ENCODE results near the gene FAM83C. TPM values are rescaled to one million over a fixed set of nuclear protein-coding genes. Genes with fewer than 3 reads are reported as not detected.

FAM83C gene
- total and polyA plus RNA-seq, 8 donors: not detected

- FAIRE-seq: no peak
- intact Hi-C loops (cut with DNase I): loop anchor here in 1 of 3 donors (5.0 kb wide), 1 partner anchor 129 kb away; the partner anchor contains the start of gene GDF5
- peak in 4 of 6 donors; percentile 42 to 67 (median 62) for DNase-seq
- 62 to 63% methylated on average over 13 of the region's 13 CpGs for WGBS, 2 donors
- peaks cover 0 to 7% (median 0%) of the 10 kb centered on the region in 3 donors for H3K36me3 ChIP-seq
- H3K27me3 ChIP-seq: no peaks in the 10 kb centered on the region
- no peak for TF ChIP-seq CTCF (IDR thresholded peaks at IDR 0.05)
- H3K9me3 ChIP-seq: no peaks in the 10 kb centered on the region
- H3K27ac ChIP-seq: peak overlapping the region in 3 of 4 donors; percentile 12 to 44 (median 36)
- peak; percentile 13 to 61 (median 48) for ATAC-seq
- no peak overlapping the region for H3K4me3 ChIP-seq
- peaks cover 0 to 5% (median 0%) of the 10 kb centered on the region in 3 donors for H3K4me1 ChIP-seq
Measured at GRCh38 chr20:35307666-35308653, 15.7 kb upstream of the FAM83C start.

- H3K36me3 ChIP-seq: peaks cover 0 to under 1% (median 0%) of the 10 kb centered on the region in 3 donors
- DNase-seq: peak in 3 of 6 donors; percentile 37 to 56 (median 40)
- H3K27me3 ChIP-seq: no peaks in the 10 kb centered on the region
- FAIRE-seq: no peak
- peak; percentile 58 to 66 (median 64) for ATAC-seq
- 40 to 42% methylated on average over 4 of the region's 4 CpGs for WGBS, 2 donors
- H3K4me1 ChIP-seq: peaks cover 0 to 5% (median 0%) of the 10 kb centered on the region in 3 donors
- H3K4me3 ChIP-seq: no peak overlapping the region
- peak; percentile 13 to 52 (median 40) for TF ChIP-seq CTCF (IDR thresholded peaks at IDR 0.05)
- intact Hi-C loops (cut with DNase I): loop anchor here in 1 of 3 donors (5.0 kb wide), 1 partner anchor 130 kb away; the partner anchor contains the start of gene GDF5
- H3K9me3 ChIP-seq: no peaks in the 10 kb centered on the region
- peak overlapping the region in 3 of 4 donors; percentile 12 to 44 (median 36) for H3K27ac ChIP-seq
Measured at GRCh38 chr20:35306931-35307517, 14.8 kb upstream of the FAM83C start.

GRCh38 chr20:35305682-35306556 lies 13.7 kb upstream of the FAM83C start:
- no peak for FAIRE-seq
- WGBS, 2 donors: 87 to 93% methylated on average over 12 of the region's 12 CpGs
- intact Hi-C loops (cut with DNase I): loop anchor here in 1 of 3 donors (5.0 kb wide), 1 partner anchor 131 kb away; the partner anchor contains the start of gene GDF5

More at GRCh38 chr20:35305682-35306556, 13.7 kb upstream of the FAM83C start:
- Histone ChIP-seq H3K4me1 (peaks cover 0 to 5% (median 0%) of the 10 kb centered on the region in 3 donors), H3K9me3 (no peaks in the 10 kb centered on the region), H3K27me3 (no peaks in the 10 kb centered on the region), H3K27ac (no peak overlapping the region), H3K36me3 (no peaks in the 10 kb centered on the region), H3K4me3 (no peak overlapping the region)
- TF ChIP-seq CTCF (IDR thresholded peaks at IDR 0.05): no peak
- no peak for DNase-seq
- ATAC-seq: peak in 3 of 4 donors; percentile 27 to 59 (median 36)
